ENCODE measurements around the gene GRAMD2B. TPM values are rescaled to one million over a fixed set of nuclear protein-coding genes. Genes with fewer than 3 reads are reported as not detected.

GRAMD2B gene
- total RNA-seq, 1 experiment from 2014 or later = 6.7 TPM

DNA sequence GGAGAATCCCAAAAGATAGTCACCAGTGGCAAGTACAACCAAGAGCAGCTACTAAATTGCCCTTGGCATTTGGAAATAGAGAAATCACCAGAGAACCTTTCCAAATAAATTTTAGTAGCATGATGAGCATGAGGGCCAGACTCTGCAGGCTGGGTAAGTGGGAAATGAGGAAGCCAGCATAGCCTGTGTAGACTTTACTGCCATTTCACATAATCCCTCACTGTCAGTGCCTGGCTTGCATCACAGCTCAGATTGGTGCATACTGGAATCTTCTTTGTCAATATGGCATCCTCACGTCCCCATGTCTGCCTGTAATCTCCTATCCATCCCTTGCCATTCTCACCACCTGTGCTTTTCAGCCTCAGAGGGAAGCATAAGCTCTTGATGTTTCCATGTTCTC, 14.5 kb downstream of the GRAMD2B start:
- no peak overlapping the region for H2AFZ ChIP-seq (ENCODE audit: low read length)
- no peaks in the 10 kb centered on the region for H3K23me2 ChIP-seq (ENCODE audit: insufficient read length, low read depth, low read length, poor library complexity, severe bottlenecking)
- H4K20me1 ChIP-seq (ENCODE audit: control insufficient read depth, insufficient read depth, insufficient read length) = no peaks in the 10 kb centered on the region
- TF ChIP-seq CTCF (conservative IDR thresholded peaks at IDR 0.05) = no peak
- H2BK120ac ChIP-seq (ENCODE audit: low read depth, low read length, poor library complexity, severe bottlenecking) = no peak overlapping the region
- no peak overlapping the region for H3K4me2 ChIP-seq (ENCODE audit: insufficient read depth, insufficient read length, low read length)
- Mint-ChIP-seq H3K27ac (peak overlapping the region in 1 of 3 experiments; percentile 13; a peak in 1 of 7 replicates), H3K9me3 (no peaks in the 10 kb centered on the region), H3K36me3 (ENCODE audit: insufficient read depth in 1 of 3, low read depth in 3 of 3) (peaks cover 0 to 16% (median 14%) of the 10 kb centered on the region in 3 experiments; a peak in 4 of 7 replicates), H3K4me3 (no peak overlapping the region), H3K4me1 (no peaks in the 10 kb centered on the region; a peak in 1 of 4 replicates), H3K27me3 (ENCODE audit: low read depth) (no peaks in the 10 kb centered on the region)
- H3K18ac ChIP-seq (ENCODE audit: insufficient read length, low read depth, low read length) = no peak overlapping the region
- H3K4me1 ChIP-seq (ENCODE audit: insufficient read depth, low read length) = no peaks in the 10 kb centered on the region
- no peak overlapping the region for H4K91ac ChIP-seq (ENCODE audit: insufficient read length, low read depth, low read length)
- no peak overlapping the region for H2BK15ac ChIP-seq (ENCODE audit: low read depth, low read length)
- no peak overlapping the region for H3K9ac ChIP-seq (ENCODE audit: extremely low read depth, insufficient read length, low read length)
- no peak overlapping the region for H3K23ac ChIP-seq (ENCODE audit: insufficient read length, low read depth, low read length)
- H3K4ac ChIP-seq (ENCODE audit: low read depth, low read length) = no peak overlapping the region
- H3K14ac ChIP-seq (ENCODE audit: insufficient read depth, low read length) = no peak overlapping the region
- H3K9me3 ChIP-seq (ENCODE audit: control insufficient read depth, low read depth, low read length) = no peaks in the 10 kb centered on the region
- H2BK5ac ChIP-seq (ENCODE audit: insufficient read length, low read length) = no peak overlapping the region
- no peak overlapping the region for H2BK20ac ChIP-seq (ENCODE audit: low read depth, low read length, poor library complexity, severe bottlenecking)
- no peak overlapping the region for H4K8ac ChIP-seq (replicated peaks; ENCODE audit: insufficient read length, low read depth, low read length)
- no peak overlapping the region for H3K27ac ChIP-seq (ENCODE audit: insufficient read length, low read depth, low read length)
- no peak for DNase-seq
- H3K27me3 ChIP-seq (ENCODE audit: insufficient read depth, low read length) = no peaks in the 10 kb centered on the region
- no CpG with 5 or more reads among the region's 1 CpG for WGBS (ENCODE audit: extremely low coverage, insufficient read length, low lambda C conversion rate)
- no peaks in the 10 kb centered on the region for H3K79me1 ChIP-seq (ENCODE audit: insufficient read depth, low read depth, low read length, poor library complexity, severe bottlenecking)
- no peak overlapping the region for H2BK12ac ChIP-seq (ENCODE audit: insufficient read length, low read depth, low read length)
- no peak overlapping the region for H3T11ph ChIP-seq (ENCODE audit: low read length)
- H4K5ac ChIP-seq (ENCODE audit: insufficient read length, low read depth, low read length) = no peak overlapping the region
- H3K79me2 ChIP-seq (ENCODE audit: insufficient read depth, low read length) = no peaks in the 10 kb centered on the region
- no peak overlapping the region for H2AK5ac ChIP-seq (ENCODE audit: insufficient read length, low read length)
- H3K56ac ChIP-seq (ENCODE audit: insufficient read length, low read depth, low read length) = no peak overlapping the region
